SH-SY5Y (cell line): Measurements from ENCODE around the gene DNM3.

Experiments used
- GATA2 ChIP-seq: IDR thresholded peaks from 2 replicates; pipeline ENCODE4 v1.6.1; 2011; ENCODE audit warnings: mild to moderate bottlenecking, low read depth, low read length
- GATA3 ChIP-seq: IDR thresholded peaks from 2 replicates; pipeline ENCODE4 v1.6.1; 2011; ENCODE audit warnings: low read depth, mild to moderate bottlenecking, low read length, moderate library complexity

GRCh38 chr1:172356620-172357019, 515.3 kb downstream of the DNM3 start:
- TF ChIP-seq GATA2 (no peak), GATA3 (no peak)
